ENCODE results near the gene CD99.

DNA sequence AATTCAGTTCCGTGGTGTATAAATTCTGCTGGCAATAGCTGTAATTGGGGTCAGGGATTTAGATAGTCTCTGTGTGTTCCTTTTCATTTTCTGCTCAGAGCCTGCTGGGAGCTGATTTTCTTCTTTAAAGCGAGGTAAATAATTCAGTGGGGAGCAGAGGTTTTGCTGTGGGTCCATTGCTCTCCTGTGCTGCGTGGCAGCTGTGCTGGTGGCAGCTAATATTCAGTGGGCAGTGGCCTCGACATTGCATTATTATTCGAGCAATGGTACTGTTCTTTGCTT is 74.4 kb downstream of the CD99 start:
- TF ChIP-seq, protein P1, sequence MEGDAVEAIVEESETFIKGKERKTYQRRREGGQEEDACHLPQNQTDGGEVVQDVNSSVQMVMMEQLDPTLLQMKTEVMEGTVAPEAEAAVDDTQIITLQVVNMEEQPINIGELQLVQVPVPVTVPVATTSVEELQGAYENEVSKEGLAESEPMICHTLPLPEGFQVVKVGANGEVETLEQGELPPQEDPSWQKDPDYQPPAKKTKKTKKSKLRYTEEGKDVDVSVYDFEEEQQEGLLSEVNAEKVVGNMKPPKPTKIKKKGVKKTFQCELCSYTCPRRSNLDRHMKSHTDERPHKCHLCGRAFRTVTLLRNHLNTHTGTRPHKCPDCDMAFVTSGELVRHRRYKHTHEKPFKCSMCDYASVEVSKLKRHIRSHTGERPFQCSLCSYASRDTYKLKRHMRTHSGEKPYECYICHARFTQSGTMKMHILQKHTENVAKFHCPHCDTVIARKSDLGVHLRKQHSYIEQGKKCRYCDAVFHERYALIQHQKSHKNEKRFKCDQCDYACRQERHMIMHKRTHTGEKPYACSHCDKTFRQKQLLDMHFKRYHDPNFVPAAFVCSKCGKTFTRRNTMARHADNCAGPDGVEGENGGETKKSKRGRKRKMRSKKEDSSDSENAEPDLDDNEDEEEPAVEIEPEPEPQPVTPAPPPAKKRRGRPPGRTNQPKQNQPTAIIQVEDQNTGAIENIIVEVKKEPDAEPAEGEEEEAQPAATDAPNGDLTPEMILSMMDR (IDR thresholded peaks at IDR 0.05) = no peak
- no peak for TF ChIP-seq POLR2A (IDR thresholded peaks at IDR 0.05)
